EH (cell line): Measurements from ENCODE around the gene SP3.
"Not testable (repeated sequence)": the region's sequence is repeated elsewhere in the genome, so short reads cannot be mapped to it uniquely, and the experiment has no call there.

Experiments used
- DNase-seq: peaks from one replicate; pipeline ENCODE4 v3.0.0-alpha.2; 2015; ENCODE audit warnings: low read depth

Gene SP3

GRCh38 chr2:173891315-173892037, 73.7 kb downstream of the SP3 start:
- DNase-seq, result no peak

- not testable (repeated sequence) for DNase-seq
These were observed 75.7 kb downstream of the SP3 start for GRCh38 chr2:173889464-173889863.

- DNase-seq, result no peak
These were observed 78.6 kb downstream of the SP3 start for GRCh38 chr2:173886613-173887012.

GRCh38 chr2:173884025-173884802, 81.0 kb downstream of the SP3 start:
- peak; percentile 66 for DNase-seq

GRCh38 chr2:173881886-173882285, 83.3 kb downstream of the SP3 start:
- no peak for DNase-seq

GRCh38 chr2:173881461-173881860, 83.7 kb downstream of the SP3 start:
- DNase-seq, result peak; percentile 15

- no peak for DNase-seq
These were observed 84.6 kb downstream of the SP3 start for GRCh38 chr2:173880561-173880960.

- no peak for DNase-seq
These were observed 88.2 kb downstream of the SP3 start for GRCh38 chr2:173876833-173877413.

- no peak for DNase-seq
These were observed 90.3 kb downstream of the SP3 start for GRCh38 chr2:173874894-173875237.

- DNase-seq, result no peak
These were observed 90.9 kb downstream of the SP3 start for GRCh38 chr2:173874003-173874893.

GRCh38 chr2:173872714-173873113, 92.5 kb downstream of the SP3 start:
- DNase-seq, result no peak

GRCh38 chr2:173869244-173870229, 95.6 kb downstream of the SP3 start:
- DNase-seq, result no peak

GRCh38 chr2:173868406-173868805, 96.8 kb downstream of the SP3 start:
- no peak for DNase-seq

GRCh38 chr2:173866874-173867618, 98.1 kb downstream of the SP3 start:
- peak; percentile 33 for DNase-seq

- no peak for DNase-seq
These were observed 99.0 kb downstream of the SP3 start for GRCh38 chr2:173865971-173866873.

GRCh38 chr2:173862612-173863217, 102.5 kb downstream of the SP3 start:
- DNase-seq, result no peak

GRCh38 chr2:173860566-173860965, 104.6 kb downstream of the SP3 start:
- no peak for DNase-seq

- DNase-seq, result no peak
These were observed 105.1 kb downstream of the SP3 start for GRCh38 chr2:173860082-173860481.

- no peak for DNase-seq
These were observed 106.9 kb downstream of the SP3 start for GRCh38 chr2:173858291-173858731.
